WTC11 (cell line): ENCODE measurements around the gene TTC7B.

ENCODE experiments used
- CREB1 ChIP-seq: sonication (generic); formaldehyde crosslinking; IDR thresholded peaks from 2 replicates; pipeline ENCODE4 v1.8.0; 2023; ENCODE audit warnings: mild to moderate bottlenecking, missing genetic modification reagents
- FOXK1 ChIP-seq: sonication (generic); formaldehyde crosslinking; IDR thresholded peaks from 2 replicates; pipeline ENCODE4 v1.8.0; 2022; ENCODE audit warnings: mild to moderate bottlenecking, moderate library complexity, missing genetic modification reagents
- HMGA2 ChIP-seq: fragments of 250-450 bp; sonication (Bioruptor Pico); IDR thresholded peaks from 2 replicates; pipeline ENCODE4 v1.4.0; 2021; ENCODE audit warnings: mild to moderate bottlenecking, moderate library complexity
- KAT7 ChIP-seq: sonication (generic); formaldehyde crosslinking; IDR thresholded peaks from 2 replicates; pipeline ENCODE4 v1.8.1; 2023; ENCODE audit warnings: missing genetic modification reagents, mild to moderate bottlenecking, borderline replicate concordance
- TF ChIP-seq, protein P1 (sequence below): fragments of 200-600 bp; IDR thresholded peaks from 2 replicates; pipeline ENCODE4 v1.8.0; 2022; ENCODE audit warnings: antibody characterized with exemption

DNA sequence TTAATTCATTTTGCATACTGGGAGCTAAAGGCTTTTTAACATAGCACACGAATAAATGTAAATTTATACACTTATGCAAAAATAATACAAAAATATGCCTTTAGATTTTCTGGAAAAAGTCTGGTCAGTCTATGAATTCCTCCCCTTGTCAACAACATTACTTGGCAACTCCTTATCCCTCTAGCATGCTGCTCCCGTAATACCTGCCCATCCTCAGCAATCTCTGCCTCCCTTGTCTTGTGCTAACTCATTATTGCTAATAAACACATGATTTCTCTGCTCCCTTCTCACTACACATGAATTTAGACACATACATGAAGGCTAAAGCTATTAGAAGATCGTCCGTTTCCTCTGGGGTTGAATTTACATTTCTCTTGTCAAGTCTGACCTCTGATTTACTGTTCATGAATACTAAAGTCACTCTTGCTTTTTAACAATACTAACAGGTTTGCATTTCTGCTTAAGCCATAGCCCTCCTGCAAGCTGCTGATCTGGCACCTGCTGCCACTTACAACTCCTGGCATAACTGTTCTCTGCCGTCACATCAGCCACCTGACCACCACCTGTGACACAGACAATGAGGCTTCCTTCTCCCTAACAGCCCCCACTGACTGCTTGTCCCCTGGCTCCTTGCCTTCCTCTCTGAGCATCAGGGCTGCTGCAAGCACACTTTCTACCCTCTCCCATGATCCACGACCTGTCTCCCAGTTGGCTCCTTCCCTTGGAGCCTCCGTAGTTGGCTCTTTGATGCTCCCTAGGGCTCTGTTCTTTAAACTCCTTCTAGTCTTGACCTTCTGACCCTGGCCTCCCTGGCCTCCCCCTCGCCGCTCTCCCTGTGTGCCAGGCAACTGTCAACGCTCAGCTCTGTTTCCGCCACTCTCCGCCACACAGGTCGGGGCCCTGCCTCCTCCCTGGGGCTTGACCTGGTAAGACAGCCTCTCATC lies 241.8 kb downstream of the TTC7B start:
- TF ChIP-seq CREB1, result no peak
- TF ChIP-seq, protein P1, sequence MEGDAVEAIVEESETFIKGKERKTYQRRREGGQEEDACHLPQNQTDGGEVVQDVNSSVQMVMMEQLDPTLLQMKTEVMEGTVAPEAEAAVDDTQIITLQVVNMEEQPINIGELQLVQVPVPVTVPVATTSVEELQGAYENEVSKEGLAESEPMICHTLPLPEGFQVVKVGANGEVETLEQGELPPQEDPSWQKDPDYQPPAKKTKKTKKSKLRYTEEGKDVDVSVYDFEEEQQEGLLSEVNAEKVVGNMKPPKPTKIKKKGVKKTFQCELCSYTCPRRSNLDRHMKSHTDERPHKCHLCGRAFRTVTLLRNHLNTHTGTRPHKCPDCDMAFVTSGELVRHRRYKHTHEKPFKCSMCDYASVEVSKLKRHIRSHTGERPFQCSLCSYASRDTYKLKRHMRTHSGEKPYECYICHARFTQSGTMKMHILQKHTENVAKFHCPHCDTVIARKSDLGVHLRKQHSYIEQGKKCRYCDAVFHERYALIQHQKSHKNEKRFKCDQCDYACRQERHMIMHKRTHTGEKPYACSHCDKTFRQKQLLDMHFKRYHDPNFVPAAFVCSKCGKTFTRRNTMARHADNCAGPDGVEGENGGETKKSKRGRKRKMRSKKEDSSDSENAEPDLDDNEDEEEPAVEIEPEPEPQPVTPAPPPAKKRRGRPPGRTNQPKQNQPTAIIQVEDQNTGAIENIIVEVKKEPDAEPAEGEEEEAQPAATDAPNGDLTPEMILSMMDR, result no peak
- TF ChIP-seq HMGA2, result no peak
- no peak for TF ChIP-seq FOXK1 (CRISPR knock-in tag)
- TF ChIP-seq KAT7, result no peak
